Stimulated activated CD8-positive, alpha-beta memory T cell treated with anti-CD3 and anti-CD28 coated beads, Interleukin-12 subunit alpha, Interleukin-12 subunit beta, amount 100 ng/mL, for 1 hour (primary cell): ENCODE measurements around the gene GPC5.
"Not testable (repeated sequence)": the region's sequence is repeated elsewhere in the genome, so short reads cannot be mapped to it uniquely, and the experiment has no call there.

Experiments
- DNase-seq: peaks from one replicate; pipeline ENCODE4 v3.0.0-alpha.2; 2020; ENCODE audit warnings: low read depth

Gene GPC5

GRCh38 chr13:91649456-91649855 lies 251.0 kb downstream of the GPC5 start:
- no peak for DNase-seq

DNA sequence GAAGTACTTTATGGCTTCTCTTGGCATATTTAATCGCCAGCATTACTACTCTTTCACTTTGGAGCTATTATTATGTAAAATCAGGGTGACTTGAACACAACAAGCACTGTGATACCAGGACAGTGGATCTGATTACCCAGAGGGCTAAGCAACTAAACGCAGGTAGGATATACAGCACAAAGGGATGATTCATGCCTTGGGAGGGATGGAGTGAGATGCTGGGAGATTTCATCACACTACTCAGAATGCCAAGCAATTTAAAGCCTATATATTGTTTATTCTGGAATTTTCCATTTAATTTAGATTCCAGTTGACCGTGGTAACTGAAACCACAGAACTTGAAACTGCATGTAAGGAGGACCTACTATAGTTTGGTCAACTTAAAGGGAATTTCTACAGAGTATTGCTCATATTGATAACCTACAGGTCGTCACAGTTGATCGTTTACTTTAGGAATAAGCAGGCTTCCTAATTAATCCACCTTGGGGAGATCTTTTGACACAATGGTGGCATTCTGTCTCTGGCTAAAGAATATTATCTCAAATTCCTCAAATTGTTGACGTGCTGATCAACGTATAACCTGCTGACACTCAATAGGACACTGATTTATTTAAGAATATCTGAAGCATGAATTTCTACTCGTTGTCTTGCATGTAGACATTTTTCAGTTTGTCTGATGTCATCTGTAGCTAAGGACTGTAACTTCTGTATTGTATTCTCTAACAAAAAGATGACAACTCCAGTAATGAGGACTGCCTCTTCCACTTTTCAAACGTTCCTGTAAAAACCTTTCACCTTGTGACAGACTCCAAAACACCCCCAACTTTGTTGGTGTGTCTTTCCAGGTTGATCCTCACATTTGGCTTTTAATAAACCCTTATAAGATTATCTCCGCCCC lies 254.2 kb downstream of the GPC5 start:
- DNase-seq, result no peak

DNA sequence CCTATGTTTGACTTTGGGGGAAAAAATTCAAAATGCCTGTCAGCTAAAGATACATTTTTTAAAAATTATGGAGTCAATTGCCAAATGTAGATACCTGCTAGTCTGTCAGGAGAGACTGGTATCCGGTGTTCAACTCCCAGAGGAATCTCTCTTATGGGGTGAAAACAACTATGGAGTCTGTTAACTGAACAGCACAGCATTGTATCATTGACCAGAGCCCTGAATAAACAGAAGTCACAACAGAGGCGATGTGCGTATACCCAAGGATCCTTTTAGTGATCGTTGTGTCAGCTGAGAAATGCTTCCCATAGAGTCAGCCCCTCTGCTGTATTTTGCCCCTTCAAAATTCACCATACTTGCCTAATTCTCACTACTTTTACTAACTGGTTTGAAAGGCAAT lies 257.3 kb downstream of the GPC5 start:
- DNase-seq, result no peak

DNA sequence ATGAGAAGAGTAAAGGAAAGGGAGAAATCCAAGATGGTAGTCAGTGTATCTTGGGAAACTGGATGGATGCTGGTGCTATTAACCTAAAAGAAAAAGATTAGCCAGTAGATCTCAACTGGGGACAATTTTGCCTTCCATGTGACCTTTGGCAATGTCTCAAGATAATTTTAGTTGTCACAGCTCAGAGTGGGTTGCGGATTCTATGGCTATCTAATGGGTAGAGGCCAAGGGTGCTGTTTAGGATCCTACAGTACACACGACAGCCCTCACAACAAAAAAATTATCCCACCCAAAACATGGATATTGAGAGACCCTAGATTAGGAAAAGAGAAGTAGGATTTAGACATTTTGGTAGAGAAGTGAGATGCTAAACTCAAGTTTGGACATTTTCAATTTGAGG lies 258.9 kb downstream of the GPC5 start:
- DNase-seq, result no peak

DNA sequence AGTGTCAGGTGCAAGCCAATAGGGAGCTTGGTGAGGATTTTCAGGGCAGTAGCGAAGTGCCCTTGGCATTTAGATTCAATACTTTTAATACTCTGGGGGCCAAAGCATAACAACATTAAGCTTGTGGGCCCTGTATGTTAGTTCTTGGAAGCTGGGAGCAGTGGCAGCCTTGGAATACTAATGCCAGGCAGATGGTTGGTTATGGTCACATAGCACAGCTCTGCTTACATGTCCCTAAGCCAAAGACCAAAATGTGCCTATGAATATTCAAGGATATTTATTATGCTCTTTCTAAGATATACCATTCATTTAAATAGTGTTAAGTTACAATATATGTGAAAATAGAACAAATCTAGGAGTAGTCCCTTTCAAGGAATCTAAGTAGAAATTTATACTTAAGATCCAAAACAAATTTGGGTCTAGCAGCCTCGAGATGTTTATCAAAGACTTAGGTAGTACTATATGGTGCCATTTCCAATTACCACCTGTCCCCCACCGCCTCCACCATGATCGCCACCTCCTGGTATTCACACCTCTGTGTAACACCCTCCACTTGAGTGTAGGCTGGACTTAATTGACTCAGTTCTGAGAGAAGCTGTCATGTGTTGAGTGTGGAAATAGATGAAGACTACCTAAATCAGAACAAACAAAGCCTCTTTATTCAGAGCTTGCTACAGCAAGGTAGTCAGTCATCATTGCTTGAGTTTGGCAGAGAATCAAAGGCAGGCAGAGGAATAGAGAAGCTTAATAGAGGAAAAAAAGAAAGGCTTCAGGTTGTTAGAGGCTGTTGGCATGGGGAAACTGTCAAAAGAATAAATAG lies 261.0 kb downstream of the GPC5 start:
- DNase-seq, result no peak

DNA sequence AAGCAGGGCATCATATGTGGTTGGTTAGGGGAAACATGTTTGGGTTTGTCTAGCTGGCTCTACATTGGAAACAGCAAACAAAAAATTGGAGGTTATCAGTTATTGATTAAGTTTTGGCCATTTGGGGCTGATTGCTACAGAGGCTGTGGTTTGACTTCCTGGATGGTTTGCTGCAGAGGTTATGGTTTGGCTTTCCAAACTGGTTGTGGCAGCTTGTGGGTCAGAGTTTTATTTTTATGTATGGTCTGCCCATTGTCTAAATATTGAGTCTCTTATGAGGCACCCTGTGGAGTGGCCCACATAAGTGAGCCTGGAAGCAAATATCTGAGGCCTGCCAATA lies 261.6 kb downstream of the GPC5 start:
- DNase-seq, result no peak

GRCh38 chr13:91661692-91662490 lies 263.5 kb downstream of the GPC5 start:
- DNase-seq, result no peak

DNA sequence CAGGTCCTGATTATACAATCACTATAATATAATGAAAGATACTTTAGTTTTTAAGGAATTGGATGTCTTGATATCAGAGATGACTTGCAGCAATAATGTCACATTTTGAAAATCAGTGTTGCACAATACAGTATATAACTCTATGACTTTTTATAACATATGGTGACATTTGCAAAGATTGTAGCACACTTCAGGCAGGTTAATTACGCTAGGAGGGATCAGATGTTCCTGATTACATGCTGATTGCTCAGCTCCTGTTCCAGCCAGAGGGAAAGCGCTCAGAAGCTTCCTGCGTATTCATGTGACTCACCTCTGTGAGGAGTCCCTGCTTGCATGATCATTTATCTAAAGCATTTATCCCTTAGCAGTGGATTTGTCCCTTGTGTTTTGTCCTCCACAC lies 265.6 kb downstream of the GPC5 start:
- no peak for DNase-seq

GRCh38 chr13:91667486-91667885 lies 269.1 kb downstream of the GPC5 start:
- DNase-seq, result no peak

GRCh38 chr13:91668866-91669495 lies 270.6 kb downstream of the GPC5 start:
- DNase-seq, result no peak

GRCh38 chr13:91674347-91674746 lies 275.9 kb downstream of the GPC5 start:
- DNase-seq, result not testable (repeated sequence)

DNA sequence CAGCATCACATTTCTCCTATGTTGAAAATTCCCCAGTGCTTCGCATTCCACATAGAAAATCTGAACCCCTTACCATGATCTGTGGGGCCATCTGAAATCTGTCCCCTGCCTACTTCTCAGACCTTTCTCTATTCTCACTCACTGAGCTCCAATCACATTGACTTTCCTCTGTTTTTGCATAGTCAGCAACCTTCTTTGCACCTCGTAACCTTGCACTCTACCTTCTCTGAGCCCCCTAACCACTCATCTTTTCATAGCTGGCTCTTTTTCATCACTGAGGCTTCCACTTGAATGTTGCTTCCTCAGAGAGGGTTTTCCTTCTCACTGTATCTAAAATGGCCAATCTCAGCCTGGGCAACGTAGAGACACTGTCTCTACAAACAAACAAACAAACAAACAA lies 286.3 kb downstream of the GPC5 start:
- no peak for DNase-seq

GRCh38 chr13:91690944-91691343 lies 292.5 kb downstream of the GPC5 start:
- DNase-seq, result no peak

- DNase-seq, result no peak
Observed at GRCh38 chr13:91693466-91693865, 295.0 kb downstream of the GPC5 start.

DNA sequence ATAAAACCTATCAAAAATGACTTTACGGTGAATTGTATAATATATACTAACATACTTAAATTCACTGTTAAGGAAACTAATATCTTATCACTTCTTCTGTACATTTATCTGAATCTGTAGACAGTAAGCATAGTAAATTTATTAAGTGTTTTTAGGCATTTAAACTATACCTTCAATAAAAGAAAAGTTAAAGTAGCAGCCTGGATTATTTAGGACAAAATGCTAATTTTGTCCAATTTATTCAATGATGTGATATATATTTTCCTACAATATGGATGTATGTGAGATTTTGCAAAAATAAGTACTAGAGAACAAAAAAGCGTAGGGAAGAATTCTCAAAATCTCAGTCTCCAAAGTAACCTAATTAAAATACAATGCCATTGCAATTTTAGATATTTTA lies 299.9 kb downstream of the GPC5 start:
- DNase-seq, result no peak

DNA sequence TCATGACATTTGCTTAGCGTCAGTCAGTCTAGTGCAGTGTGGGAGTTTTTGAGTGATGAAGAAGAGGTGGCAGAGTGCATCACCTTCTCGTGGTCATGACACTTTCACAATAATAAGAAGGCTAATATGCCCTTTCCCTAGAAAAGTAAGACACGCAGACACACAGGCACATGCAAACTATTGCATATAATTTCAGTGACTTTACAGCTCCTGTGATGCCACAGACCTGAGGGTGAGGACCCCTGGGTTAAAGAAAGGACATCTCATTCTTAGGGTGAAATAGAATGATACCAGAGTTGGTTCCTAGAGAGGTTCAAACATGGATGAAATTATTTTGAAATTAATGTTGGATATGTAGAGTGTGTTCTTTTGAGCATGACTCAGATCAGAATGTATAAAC lies 300.3 kb downstream of the GPC5 start:
- DNase-seq, result no peak

- no peak for DNase-seq
Observed at GRCh38 chr13:91699863-91700262, 301.4 kb downstream of the GPC5 start.

DNA sequence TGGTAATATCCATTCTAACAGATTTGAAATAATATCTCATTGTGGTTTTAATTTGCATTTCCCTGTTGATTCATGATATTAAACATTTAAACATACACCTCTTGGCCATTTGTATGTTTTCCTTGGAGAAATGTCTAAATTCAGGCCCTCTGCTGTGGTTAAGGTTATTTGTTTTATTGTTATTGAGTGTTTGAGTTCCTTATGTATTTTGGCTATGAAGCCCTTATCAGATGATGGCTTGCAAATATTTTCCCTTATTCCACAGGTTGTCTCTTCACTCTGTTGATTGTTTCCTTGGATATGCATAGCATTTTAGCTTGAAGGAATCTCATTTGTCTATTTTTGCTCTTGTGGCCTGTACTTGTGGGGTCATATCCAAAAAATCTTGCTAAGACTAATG lies 303.6 kb downstream of the GPC5 start:
- DNase-seq, result no peak

DNA sequence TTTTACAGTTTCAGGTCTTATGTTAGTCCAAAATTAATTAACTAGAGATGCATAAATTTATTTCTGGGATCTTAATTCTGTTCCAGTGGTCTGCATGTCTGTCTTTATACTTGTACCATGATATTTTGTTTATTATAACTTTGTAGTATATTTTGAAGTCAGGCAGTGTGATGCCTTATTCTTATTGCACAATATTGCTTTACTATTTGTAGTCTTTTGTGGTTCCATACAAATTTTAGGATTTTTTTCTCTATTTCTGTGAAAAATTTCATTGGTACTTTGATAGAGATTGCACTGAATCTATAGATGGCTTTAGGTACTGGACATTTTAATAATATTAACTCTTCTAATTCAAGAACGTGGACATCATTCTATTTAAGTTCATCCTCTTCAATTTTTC lies 304.0 kb downstream of the GPC5 start:
- no peak for DNase-seq

GRCh38 chr13:91704398-91704797 lies 306.0 kb downstream of the GPC5 start:
- DNase-seq, result no peak

DNA sequence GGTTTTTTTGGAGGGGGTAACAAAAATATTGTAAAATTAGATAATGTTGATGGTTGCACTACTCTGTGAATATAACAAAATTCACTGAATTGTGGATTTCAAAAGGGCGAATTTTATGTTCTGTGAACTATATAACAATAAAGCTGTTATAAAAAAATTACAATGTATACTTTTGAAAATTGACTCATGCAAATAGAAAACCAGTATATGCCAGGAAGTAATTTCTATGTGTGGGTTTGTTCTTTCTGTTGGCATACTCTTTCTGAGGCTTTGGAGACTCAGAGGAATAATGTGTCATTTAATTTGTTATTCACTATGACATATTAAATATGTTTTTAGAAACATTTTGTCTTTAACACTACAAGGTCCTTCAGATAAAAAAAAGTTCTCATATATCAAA lies 310.1 kb downstream of the GPC5 start:
- DNase-seq, result no peak

DNA sequence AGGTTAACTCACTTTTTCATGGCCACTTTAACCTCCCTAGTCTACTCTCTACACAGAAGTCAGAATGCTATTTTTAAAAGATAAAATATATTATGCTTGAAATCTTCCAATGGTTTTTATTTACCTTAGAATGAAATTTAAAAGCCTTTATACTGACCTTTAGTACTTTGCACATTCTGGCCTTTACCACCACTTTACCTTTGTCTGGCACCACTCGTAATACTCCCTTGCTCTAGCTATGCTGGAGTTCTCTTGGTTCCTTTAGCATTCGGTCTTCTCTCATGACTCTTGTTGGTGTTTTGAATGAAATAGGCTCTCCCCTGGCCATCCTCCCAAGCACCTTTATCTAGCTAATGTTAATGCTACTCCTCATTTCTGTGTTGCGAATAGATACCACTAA lies 310.8 kb downstream of the GPC5 start:
- DNase-seq, result no peak
